Measurements from ENCODE around the gene CERS4. TPM values are rescaled to one million over a fixed set of nuclear protein-coding genes. Genes with fewer than 3 reads are reported as not detected.
"Not testable (repeated sequence)": the region's sequence is repeated elsewhere in the genome, so short reads cannot be mapped to it uniquely, and the experiment has no call there.

CERS4 gene
- total RNA-seq, 1 donor: 4.0 TPM

- H3K36me3 ChIP-seq (ENCODE audit: insufficient read depth, low read length): no peaks in the 10 kb centered on the region
- no peaks in the 10 kb centered on the region for H3K27me3 ChIP-seq (ENCODE audit: insufficient read depth, low read length)
- no peak overlapping the region for H3K4me3 ChIP-seq (ENCODE audit: insufficient read depth, low read length)
- H2AFZ ChIP-seq (ENCODE audit: low read length): no peak overlapping the region
- H3K4me2 ChIP-seq (ENCODE audit: insufficient read depth, low read length): no peak overlapping the region
- no peaks in the 10 kb centered on the region for H3K9me3 ChIP-seq (ENCODE audit: low read depth, low read length)
- no peaks in the 10 kb centered on the region for H4K20me1 ChIP-seq (ENCODE audit: insufficient read depth, low read length)
- H3K79me2 ChIP-seq (ENCODE audit: insufficient read depth, low read length): no peaks in the 10 kb centered on the region
- no peak for DNase-seq (ENCODE audit: insufficient read length, low spot score, missing footprints)
- no peaks in the 10 kb centered on the region for H3K4me1 ChIP-seq (ENCODE audit: insufficient read depth, low read length)
- no peak for TF ChIP-seq CTCF (IDR thresholded peaks at IDR 0.05; ENCODE audit: extremely low read depth, low read depth, low read length)
- H3K27ac ChIP-seq (ENCODE audit: low read depth, low read length): no peak overlapping the region
These were observed 12.8 kb upstream of the CERS4 start for GRCh38 chr19:8196271-8196927.

GRCh38 chr19:8203288-8204120 lies 5.7 kb upstream of the CERS4 start:
- not testable (repeated sequence) for DNase-seq (ENCODE audit: insufficient read length, low spot score, missing footprints); H3K27me3 ChIP-seq (ENCODE audit: insufficient read depth, low read length); H3K9me3 ChIP-seq (ENCODE audit: low read depth, low read length); H2AFZ ChIP-seq (ENCODE audit: low read length); H3K79me2 ChIP-seq (ENCODE audit: insufficient read depth, low read length); H3K4me1 ChIP-seq (ENCODE audit: insufficient read depth, low read length); H3K4me2 ChIP-seq (ENCODE audit: insufficient read depth, low read length); H3K4me3 ChIP-seq (ENCODE audit: insufficient read depth, low read length); H4K20me1 ChIP-seq (ENCODE audit: insufficient read depth, low read length); H3K36me3 ChIP-seq (ENCODE audit: insufficient read depth, low read length); H3K27ac ChIP-seq (ENCODE audit: low read depth, low read length)

- no peak overlapping the region for H2AFZ ChIP-seq (ENCODE audit: low read length)
- no peaks in the 10 kb centered on the region for H3K79me2 ChIP-seq (ENCODE audit: insufficient read depth, low read length)
- no peaks in the 10 kb centered on the region for H3K4me1 ChIP-seq (ENCODE audit: insufficient read depth, low read length)
- H3K27me3 ChIP-seq (ENCODE audit: insufficient read depth, low read length): peaks cover 13% of the 10 kb centered on the region
- H4K20me1 ChIP-seq (ENCODE audit: insufficient read depth, low read length): no peaks in the 10 kb centered on the region
- DNase-seq (ENCODE audit: insufficient read length, low spot score, missing footprints): peak; percentile 77
- no peaks in the 10 kb centered on the region for H3K9me3 ChIP-seq (ENCODE audit: low read depth, low read length)
- no peaks in the 10 kb centered on the region for H3K36me3 ChIP-seq (ENCODE audit: insufficient read depth, low read length)
- TF ChIP-seq CTCF (IDR thresholded peaks at IDR 0.05; ENCODE audit: extremely low read depth, low read depth, low read length): no peak
- H3K4me2 ChIP-seq (ENCODE audit: insufficient read depth, low read length): no peak overlapping the region
- H3K4me3 ChIP-seq (ENCODE audit: insufficient read depth, low read length): no peak overlapping the region
- no peak overlapping the region for H3K27ac ChIP-seq (ENCODE audit: low read depth, low read length)
These were observed 4.2 kb upstream of the CERS4 start for GRCh38 chr19:8204961-8205360.

GRCh38 chr19:8206147-8207087 lies 2.8 kb upstream of the CERS4 start:
- Histone ChIP-seq H3K27me3 (ENCODE audit: insufficient read depth, low read length) (peaks cover 27% of the 10 kb centered on the region), H3K4me1 (ENCODE audit: insufficient read depth, low read length) (no peaks in the 10 kb centered on the region), H3K9me3 (ENCODE audit: low read depth, low read length) (no peaks in the 10 kb centered on the region), H3K79me2 (ENCODE audit: insufficient read depth, low read length) (no peaks in the 10 kb centered on the region), H3K27ac (ENCODE audit: low read depth, low read length) (no peak overlapping the region), H3K4me3 (ENCODE audit: insufficient read depth, low read length) (no peak overlapping the region), H4K20me1 (ENCODE audit: insufficient read depth, low read length) (no peaks in the 10 kb centered on the region), H3K36me3 (ENCODE audit: insufficient read depth, low read length) (no peaks in the 10 kb centered on the region), H2AFZ (ENCODE audit: low read length) (no peak overlapping the region), H3K4me2 (ENCODE audit: insufficient read depth, low read length) (no peak overlapping the region)
- TF ChIP-seq CTCF (IDR thresholded peaks at IDR 0.05; ENCODE audit: extremely low read depth, low read depth, low read length): no peak
- DNase-seq (ENCODE audit: insufficient read length, low spot score, missing footprints): peak; percentile 63

- H3K9me3 ChIP-seq (ENCODE audit: low read depth, low read length); H3K4me3 ChIP-seq (ENCODE audit: insufficient read depth, low read length); H4K20me1 ChIP-seq (ENCODE audit: insufficient read depth, low read length); H3K27ac ChIP-seq (ENCODE audit: low read depth, low read length); H3K4me1 ChIP-seq (ENCODE audit: insufficient read depth, low read length); H3K79me2 ChIP-seq (ENCODE audit: insufficient read depth, low read length); H2AFZ ChIP-seq (ENCODE audit: low read length); H3K4me2 ChIP-seq (ENCODE audit: insufficient read depth, low read length); DNase-seq (ENCODE audit: insufficient read length, low spot score, missing footprints); H3K36me3 ChIP-seq (ENCODE audit: insufficient read depth, low read length): not testable (repeated sequence)
- peaks cover 27% of the 10 kb centered on the region for H3K27me3 ChIP-seq (ENCODE audit: insufficient read depth, low read length)
These were observed 1.8 kb upstream of the CERS4 start for GRCh38 chr19:8207326-8207725.
